Measurements from ENCODE around the gene CES2.
"Not testable (repeated sequence)": the region's sequence is repeated elsewhere in the genome, so short reads cannot be mapped to it uniquely, and the experiment has no call there.

Gene CES2

GRCh38 chr16:66979011-66979717 lies 43.8 kb downstream of the CES2 start:
- no peak for DNase-seq (ENCODE audit: low read depth in 2 of 2)

GRCh38 chr16:66983033-66983432 lies 47.7 kb downstream of the CES2 start:
- DNase-seq (ENCODE audit: low read depth in 2 of 2) = no peak

- peak; percentile 60 to 68 for DNase-seq (ENCODE audit: low read depth in 2 of 2)
These were observed 49.6 kb downstream of the CES2 start for GRCh38 chr16:66984892-66985311.

GRCh38 chr16:66986559-66986958 lies 51.2 kb downstream of the CES2 start:
- no peak for DNase-seq (ENCODE audit: low read depth in 2 of 2)

DNA sequence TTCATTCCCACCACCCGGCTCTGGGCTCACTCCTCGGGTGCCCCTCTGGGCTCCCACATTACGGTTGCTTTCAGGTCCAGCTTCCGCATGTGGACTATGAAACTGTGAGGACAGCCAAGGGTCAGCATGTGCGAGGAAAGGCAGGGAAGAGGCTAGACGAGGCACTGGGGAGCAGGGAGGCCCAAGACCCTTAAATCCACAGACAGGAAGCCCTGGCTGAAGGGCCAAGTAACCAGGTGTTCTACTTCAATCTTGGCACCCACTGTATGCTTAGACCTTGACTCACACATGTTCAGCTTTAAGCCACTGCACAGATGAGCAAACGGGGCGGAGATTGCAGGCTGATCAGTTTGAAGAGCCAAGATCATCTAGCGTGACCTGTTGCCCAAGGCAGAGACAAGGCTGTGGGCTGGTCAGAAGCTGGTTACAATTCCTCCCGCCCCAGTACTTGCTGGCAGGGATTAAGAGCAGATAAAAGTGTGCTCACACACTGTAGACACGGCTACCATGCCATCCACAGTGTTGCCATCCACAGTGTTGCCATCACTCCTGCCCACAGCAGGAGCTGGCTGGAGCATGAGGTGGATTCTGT lies 53.0 kb downstream of the CES2 start, which contains the start of gene CES4A:
Gene CES4A (plus strand): TSS at position 393 of the 592 bp plus-strand sequence. CDS start 184 bp downstream, at position 577.
- DNase-seq (ENCODE audit: low read depth in 2 of 2) = no peak

- no peak for DNase-seq (ENCODE audit: low read depth in 2 of 2)
These were observed 56.3 kb downstream of the CES2 start for GRCh38 chr16:66991545-66992077.

- not testable (repeated sequence) for DNase-seq (ENCODE audit: low read depth in 2 of 2)
These were observed 58.2 kb downstream of the CES2 start for GRCh38 chr16:66993558-66993957.
